SU-DHL-6 (cell line): ENCODE measurements around the gene TRNAU1AP.

Source experiments
- EZH2phosphoT487 ChIP-seq: fragments of 200-600 bp; sonication (generic), shearing (Covaris generic); conservative IDR thresholded peaks from 2 replicates; pipeline ENCODE4 v1.6.1; 2018; ENCODE audit warnings: mild to moderate bottlenecking, antibody characterized with exemption, low read length, moderate library complexity, mixed read lengths
- TF ChIP-seq, protein P1 (sequence below): fragments of 200-600 bp; sonication (generic); IDR thresholded peaks from one replicate; pipeline ENCODE4 v1.5.1; 2017; ENCODE audit warnings: antibody characterized with exemption, mild to moderate bottlenecking, low read length, moderate library complexity; ENCODE audit not compliant: insufficient read depth, poor library complexity, severe bottlenecking

DNA sequence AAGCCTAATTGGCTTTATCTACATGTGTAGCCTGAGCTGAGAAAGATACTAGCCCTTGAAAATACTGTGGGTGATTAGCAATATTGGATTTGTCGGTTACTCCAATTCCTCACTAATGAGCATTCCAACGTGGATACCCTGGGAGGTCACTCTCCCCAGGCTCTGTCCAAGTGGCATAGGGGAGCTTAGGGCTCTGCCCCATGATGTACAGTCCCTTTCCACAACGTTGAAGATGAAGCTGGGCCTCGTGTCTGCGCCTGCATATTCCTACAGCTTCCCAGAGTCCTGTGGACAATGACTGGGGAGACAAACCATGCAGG lies 44.5 kb upstream of the TRNAU1AP start:
- TF ChIP-seq, protein P1, sequence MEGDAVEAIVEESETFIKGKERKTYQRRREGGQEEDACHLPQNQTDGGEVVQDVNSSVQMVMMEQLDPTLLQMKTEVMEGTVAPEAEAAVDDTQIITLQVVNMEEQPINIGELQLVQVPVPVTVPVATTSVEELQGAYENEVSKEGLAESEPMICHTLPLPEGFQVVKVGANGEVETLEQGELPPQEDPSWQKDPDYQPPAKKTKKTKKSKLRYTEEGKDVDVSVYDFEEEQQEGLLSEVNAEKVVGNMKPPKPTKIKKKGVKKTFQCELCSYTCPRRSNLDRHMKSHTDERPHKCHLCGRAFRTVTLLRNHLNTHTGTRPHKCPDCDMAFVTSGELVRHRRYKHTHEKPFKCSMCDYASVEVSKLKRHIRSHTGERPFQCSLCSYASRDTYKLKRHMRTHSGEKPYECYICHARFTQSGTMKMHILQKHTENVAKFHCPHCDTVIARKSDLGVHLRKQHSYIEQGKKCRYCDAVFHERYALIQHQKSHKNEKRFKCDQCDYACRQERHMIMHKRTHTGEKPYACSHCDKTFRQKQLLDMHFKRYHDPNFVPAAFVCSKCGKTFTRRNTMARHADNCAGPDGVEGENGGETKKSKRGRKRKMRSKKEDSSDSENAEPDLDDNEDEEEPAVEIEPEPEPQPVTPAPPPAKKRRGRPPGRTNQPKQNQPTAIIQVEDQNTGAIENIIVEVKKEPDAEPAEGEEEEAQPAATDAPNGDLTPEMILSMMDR = no peak
- TF ChIP-seq EZH2phosphoT487 = no peak
